ENCODE results near the gene DPM2.

DPM2 gene

GRCh38 chr9:127934248-127934647, 3.4 kb downstream of the DPM2 start:
- DNase-seq = no peak

- DNase-seq = no peak
Observed at GRCh38 chr9:127931092-127931881, 6.4 kb downstream of the DPM2 start.

- no peak for DNase-seq
Observed at GRCh38 chr9:127930231-127931091, 7.2 kb downstream of the DPM2 start, which contains the start of gene PIP5KL1. Gene PIP5KL1 (minus strand): TSS chr9:127930777. CDS start chr9:127930752, 25 bp downstream.

DNA sequence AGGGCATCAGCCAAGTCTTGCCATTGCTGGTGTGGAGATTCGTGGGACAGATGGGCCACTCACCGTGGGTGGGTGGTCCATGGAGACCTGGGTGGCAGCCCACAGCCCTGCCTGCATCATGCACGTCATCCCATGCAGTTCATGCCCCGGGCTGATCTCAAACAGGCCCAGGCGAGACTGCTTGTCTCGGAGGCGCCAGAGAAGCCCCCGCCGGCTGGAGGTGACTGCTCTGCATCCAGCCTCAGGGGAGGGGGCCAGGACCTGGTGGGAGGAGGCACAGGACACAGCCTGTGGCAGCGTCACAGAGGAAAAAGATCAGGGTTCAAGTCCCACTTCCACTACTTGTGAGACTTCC, 8.1 kb downstream of the DPM2 start:
- no peak for DNase-seq

DNA sequence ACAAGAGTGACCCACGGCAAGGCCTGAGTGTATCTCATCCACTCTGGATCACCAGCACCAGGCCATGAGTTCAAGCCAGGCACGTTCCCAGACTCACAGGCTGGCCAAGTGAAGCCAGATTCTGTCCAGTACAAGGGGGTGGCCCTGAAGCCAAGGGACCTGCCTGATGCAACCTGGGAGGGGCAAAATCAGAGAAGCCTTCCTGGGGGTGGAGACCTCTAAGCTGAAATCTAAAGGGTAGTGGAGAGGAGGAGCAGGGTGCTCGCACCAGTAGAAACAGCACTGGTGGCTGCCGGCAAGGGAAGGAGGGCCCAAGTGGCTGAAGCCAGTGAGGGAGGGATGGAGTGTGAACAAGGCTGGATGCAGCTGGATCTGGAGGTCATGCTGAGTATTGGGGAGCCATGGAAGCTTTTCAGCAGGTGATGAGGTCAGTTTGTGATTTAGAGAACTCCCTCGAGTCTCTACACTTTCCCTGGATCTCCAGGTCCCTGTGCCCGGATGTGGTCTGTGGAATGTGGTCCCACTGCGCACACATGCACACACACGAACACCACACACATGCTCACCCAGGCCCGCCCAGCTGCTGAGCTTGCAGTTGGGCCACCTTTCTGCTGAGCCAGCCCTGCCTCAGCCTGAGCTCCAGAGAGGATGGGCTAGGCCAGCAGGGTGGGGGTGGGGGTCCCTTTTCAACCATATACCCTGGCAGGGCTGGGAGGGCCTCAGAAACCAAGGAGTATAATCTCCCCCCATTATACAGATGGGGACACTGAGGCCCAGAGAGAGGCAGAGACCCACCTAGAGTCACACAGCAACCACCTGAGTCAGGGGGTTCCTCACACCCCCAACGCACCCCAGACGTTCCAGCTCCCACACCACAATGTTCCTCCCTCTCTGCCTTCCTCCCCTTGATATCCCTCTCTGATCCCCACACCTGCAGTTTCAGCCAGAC, 8.7 kb downstream of the DPM2 start:
- no peak for DNase-seq

DNA sequence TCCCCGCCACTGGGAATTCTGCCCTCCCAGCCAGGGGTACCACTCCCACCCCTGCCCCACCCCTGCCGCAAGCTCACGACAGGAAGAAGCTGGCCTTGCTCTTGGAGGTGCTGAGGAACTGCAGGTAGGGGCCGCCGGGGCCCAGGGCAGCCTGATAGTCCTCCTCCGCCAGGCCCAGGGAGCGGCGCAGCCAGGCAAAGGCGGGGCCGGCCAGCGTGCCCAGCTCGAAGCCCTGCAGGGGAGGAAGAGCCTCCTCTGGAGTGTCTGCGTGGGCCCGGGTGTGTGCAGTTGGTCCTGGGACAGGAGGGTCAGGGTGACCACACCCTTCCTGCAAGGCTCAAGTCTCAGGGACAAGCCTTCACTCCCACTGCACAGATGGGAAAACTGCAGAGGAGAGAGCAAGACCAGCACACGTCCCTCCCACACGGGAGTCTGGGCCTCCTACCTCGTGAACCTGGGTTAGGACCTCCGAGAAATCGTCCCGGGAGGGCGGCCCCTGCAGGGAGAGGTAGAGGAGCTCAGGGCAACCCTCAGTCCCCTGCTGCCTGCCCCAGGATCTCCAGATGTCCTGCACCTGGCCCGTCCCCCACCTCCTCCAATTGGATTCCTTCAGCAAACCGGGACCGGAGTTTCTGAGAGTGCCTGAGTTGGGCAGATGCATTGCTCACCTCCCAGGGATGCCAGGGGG, 9.5 kb downstream of the DPM2 start:
- DNase-seq = no peak

DNA sequence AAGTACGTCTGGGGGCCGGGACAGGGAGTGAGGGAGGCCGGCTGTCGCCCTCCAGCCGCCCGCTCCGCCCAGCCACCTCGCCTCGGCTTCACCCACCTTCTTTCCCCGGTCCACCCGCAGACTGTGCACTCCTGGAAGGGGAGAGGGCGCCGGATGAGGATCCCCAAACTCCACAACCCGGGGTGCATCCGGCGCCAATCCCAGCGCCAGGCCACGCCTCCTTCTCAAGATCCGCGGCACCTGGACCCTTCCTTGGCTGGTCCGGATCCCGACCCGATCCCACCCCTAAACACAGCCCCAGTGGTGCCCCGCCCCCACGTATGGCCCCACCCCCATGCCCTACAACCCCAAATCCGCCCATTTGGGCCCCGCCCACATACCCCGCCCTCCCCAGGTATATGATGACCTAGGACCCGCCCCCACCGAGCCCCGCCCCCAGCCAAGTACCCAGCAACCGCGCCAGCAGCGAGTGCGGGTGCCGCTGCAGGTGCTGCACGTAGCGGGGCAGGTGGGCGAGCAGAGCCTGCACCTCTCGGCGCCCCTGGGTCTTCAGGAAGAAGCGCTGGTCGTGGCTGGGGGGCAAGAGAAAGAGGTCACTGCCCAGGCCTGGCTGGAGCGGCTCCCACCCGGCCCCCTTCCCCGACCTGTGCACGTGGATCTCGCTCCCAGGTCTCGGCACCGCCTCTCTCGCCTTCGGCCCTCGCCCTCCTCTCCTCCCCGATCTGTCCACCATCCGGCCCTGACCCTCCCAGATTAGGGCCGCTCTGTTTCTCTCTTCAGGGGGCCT, 10.3 kb downstream of the DPM2 start:
- no peak for DNase-seq

GRCh38 chr9:127926906-127927200, 10.8 kb downstream of the DPM2 start:
- DNase-seq = no peak

DNA sequence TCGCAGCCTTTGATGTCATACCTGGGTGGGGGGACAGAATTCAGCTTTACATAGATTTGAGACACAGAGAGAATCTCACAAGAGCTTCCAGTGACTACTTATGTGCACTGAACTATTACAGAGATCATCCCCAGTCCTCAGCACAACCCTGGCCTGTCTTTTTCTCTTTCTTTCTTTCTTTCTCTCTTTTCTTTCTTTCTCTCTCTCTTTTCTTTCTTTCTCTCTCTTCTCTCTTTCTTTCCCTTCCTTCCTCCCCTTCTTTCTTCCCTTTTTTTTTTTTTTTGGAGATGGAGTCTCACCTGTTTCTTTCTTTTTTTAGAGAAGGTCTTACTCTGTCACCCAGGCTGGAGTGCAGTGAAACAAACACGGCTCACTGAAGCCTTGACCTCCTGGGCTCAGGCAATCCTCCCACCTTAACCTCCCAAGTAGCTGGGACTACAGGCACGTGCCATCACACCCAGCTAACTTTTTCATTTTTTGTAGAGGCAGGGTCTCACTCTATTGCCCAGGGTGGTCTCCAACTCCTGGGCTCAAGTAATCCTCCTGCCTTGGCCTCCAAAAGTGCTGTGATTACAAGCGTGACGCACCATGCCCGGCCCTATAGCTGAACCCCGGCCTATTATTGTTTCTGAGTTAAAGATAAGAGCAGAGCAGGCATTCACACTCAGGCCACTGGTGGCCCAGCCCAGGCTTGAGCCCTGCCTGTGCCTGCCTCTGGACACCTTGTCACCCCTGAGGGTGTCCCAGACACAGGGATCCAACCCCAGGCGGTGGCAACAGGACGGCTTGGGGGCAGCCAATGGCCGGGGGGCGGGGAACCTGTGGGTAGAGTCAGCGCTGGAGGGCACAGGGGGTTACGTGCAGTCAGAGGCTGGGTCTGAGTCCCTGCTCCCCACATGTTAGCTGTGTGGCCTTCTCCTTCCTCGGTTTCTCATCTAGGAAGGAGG, 11.4 kb downstream of the DPM2 start:
- DNase-seq = no peak

- DNase-seq = no peak
Observed at GRCh38 chr9:127924736-127925444, 12.8 kb downstream of the DPM2 start.

- DNase-seq = no peak
Observed at GRCh38 chr9:127923771-127924170, 13.9 kb downstream of the DPM2 start.

DNA sequence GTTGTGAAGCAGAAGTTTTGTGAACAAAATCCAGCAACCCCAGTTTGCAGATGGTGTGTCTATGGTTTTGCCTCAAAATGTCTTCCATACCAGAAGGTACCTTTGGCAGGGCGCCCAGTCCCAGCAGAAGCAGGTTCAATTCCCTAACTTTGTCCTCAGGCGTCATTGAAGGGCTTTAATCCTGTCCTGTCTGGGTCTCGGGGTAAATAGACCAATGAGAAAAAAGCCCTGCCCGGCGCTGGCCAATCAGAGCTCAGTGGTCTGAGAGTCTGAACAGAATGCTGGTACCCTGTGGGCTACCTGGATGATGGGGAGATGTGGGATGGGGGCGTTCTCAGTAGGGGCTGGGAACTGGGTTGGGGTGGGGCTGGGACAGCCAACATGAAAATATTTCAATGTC, 14.6 kb downstream of the DPM2 start:
- no peak for DNase-seq

DNA sequence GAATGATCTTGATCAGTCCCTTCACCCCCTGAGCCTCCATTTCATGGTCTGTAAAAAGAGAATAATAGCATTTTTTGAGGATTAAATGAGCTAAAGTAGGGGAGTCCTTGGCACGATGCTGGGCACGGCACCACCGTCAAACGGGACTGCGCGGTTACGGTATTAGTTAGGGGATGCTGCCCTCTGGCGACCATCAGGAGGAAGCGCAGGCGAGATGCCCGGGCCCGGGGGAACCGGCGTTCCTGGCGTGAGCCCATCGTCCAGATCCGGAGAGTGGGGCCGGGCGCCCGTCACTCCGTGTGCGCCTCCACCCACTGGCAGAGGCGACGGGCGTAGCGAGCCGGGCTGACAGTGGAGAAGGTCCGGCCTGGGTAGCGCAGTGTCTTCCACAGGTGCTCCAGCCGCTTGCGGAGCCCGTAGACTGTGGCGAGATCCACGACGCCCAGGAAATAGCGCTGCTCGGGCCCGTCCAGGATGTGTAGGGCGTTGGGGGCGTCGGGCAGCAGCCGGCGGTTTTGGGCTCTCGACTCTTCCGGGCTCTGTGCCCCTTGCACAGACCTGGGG, 16.0 kb downstream of the DPM2 start:
- no peak for DNase-seq

DNA sequence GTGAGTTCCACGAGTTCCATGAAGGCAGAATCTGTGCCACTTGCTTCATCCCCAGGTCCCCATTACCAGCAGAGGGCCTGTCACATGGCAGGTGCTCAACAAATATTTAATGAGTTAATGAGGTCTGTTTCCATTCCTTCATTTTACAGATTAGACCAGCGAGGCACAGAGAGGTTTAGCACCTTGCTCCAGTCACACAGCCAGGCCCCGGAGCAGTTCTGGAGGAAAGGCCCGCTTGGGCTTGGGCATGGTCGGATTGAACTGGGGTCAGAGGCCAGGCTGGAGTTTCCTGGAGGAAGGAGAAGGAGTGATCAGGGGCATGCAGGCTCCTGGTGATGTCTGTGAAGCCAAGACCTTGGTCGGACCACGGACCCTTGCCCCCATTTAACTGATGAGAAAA, 16.9 kb downstream of the DPM2 start:
- DNase-seq = no peak

DNA sequence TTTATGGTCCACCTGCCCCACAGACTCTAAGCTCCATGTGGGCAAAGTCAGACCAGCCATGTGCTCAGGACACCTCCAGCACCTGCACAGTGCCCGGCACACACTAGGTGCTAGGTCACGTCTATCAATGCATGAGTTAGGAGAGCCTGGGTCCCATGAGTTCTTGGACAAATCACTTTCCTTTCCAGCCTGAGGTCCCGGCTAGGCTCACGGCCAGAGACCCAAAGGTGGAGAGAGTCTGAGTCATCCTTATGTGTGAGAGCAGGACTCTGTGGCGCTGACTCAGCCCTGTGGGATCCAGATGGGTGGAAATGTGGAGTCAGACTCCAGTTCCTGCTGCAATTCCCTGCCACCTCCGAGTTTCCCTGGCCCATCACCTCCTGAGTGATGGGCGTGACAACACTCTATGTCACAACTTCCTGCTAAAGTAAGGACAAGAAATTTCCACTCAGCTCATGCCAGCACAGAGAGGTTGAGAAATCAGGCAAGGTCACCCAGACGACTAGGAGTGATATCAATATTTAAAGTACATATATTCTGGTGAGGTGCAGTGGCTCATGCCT, 18.3 kb downstream of the DPM2 start:
- no peak for DNase-seq

GRCh38 chr9:127918183-127919107, 19.2 kb downstream of the DPM2 start:
- no peak for DNase-seq

DNA sequence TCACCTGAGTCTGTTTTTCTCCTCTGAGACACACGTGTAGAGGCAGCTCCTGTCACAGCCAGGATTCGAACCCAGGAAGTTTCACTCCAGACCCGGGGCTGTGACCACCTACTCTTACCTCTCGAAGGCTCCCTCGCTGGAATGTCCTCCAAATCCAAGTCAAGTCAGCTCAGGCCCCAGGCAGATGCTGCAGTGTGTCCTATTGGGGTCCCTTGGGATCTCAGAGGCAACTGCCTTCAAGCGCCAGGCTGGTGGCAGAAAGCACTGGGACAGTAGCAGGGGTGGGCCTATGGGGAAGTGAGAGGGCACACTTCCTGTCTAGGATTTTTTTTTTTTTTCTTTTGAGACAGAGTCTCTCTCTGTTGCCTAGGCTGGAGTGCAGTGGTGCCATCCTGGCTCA, 20.1 kb downstream of the DPM2 start:
- no peak for DNase-seq

Data from NCI-H1436 treated with DMSO at 0.1 percent for 48 hours (cell line).